Bronchial epithelial cell (primary cell): Measurements from ENCODE around the gene SHISAL1. TPM values are rescaled to one million over a fixed set of nuclear protein-coding genes. Genes with fewer than 3 reads are reported as not detected.

Experiments
- DNase-seq: peaks from one replicate; pipeline ENCODE4 v3.0.0-alpha.2; 2010; ENCODE audit warnings: low read depth
- FAIRE-seq: peaks from 2 replicates; lab custom pipeline; 2011; peaks lifted over from hg19 to GRCh38; lab: Jason Lieb, UNC
- H3K27me3 ChIP-seq: 2 replicates; pipeline ENCODE4 v1.5.1; 2011; ENCODE audit warnings: low read length; ENCODE audit not compliant: control insufficient read depth, insufficient read depth
- H3K36me3 ChIP-seq: 2 replicates; pipeline ENCODE4 v1.5.1; 2011; ENCODE audit warnings: low read length; ENCODE audit not compliant: control insufficient read depth, insufficient read depth
- H3K4me3 ChIP-seq: 2 replicates; pipeline ENCODE4 v1.5.1; 2011; ENCODE audit warnings: mild to moderate bottlenecking, low read depth, low read length, control low read depth
- CTCF ChIP-seq: IDR thresholded peaks from 2 replicates; pipeline ENCODE4 v1.5.1; 2011; ENCODE audit warnings: mild to moderate bottlenecking, moderate library complexity, low read length, control low read depth, inconsistent platforms; ENCODE audit not compliant: insufficient read depth, severe bottlenecking
- total RNA-seq: library from RNA; depleted of rRNA; stranded (reverse); fragments of >200 nt; gene quantifications from 2 replicates; pipeline ENCODE4 v1.2.1, GENCODE V29; 2014

Gene SHISAL1
- total RNA-seq, 1 donor from 2014 or later, result 0.26 TPM

GRCh38 chr22:44301039-44301438, 11.7 kb downstream of the SHISAL1 start:
- Histone ChIP-seq H3K4me3 (no peak overlapping the region), H3K36me3 (no peaks in the 10 kb centered on the region), H3K27me3 (peaks cover 13% of the 10 kb centered on the region)
- no peak for TF ChIP-seq CTCF
- no peak for DNase-seq
- no peak for FAIRE-seq

GRCh38 chr22:44299124-44299523, 13.6 kb downstream of the SHISAL1 start:
- H3K27me3 ChIP-seq, result peaks cover 13% of the 10 kb centered on the region
- H3K36me3 ChIP-seq, result no peaks in the 10 kb centered on the region
- FAIRE-seq (no peak), DNase-seq (no peak)
- H3K4me3 ChIP-seq, result no peak overlapping the region
- no peak for TF ChIP-seq CTCF

GRCh38 chr22:44298406-44299091, 14.2 kb downstream of the SHISAL1 start:
- FAIRE-seq, result no peak
- Histone ChIP-seq H3K36me3 (no peaks in the 10 kb centered on the region), H3K27me3 (peaks cover 13% of the 10 kb centered on the region), H3K4me3 (no peak overlapping the region)
- no peak for TF ChIP-seq CTCF
- DNase-seq, result no peak

GRCh38 chr22:44297470-44298061, 15.2 kb downstream of the SHISAL1 start:
- DNase-seq, result no peak
- no peak for TF ChIP-seq CTCF
- Histone ChIP-seq H3K36me3 (no peaks in the 10 kb centered on the region), H3K27me3 (peaks cover 13% of the 10 kb centered on the region), H3K4me3 (no peak overlapping the region)
- no peak for FAIRE-seq

GRCh38 chr22:44295406-44295805, 17.3 kb downstream of the SHISAL1 start:
- TF ChIP-seq CTCF, result no peak
- FAIRE-seq, result no peak
- Histone ChIP-seq H3K27me3 (peaks cover 8% of the 10 kb centered on the region), H3K4me3 (no peak overlapping the region), H3K36me3 (no peaks in the 10 kb centered on the region)
- DNase-seq, result no peak

- Histone ChIP-seq H3K36me3 (no peaks in the 10 kb centered on the region), H3K4me3 (no peak overlapping the region), H3K27me3 (no peaks in the 10 kb centered on the region)
- FAIRE-seq (peak; percentile 91), DNase-seq (no peak)
- TF ChIP-seq CTCF, result no peak
Observed at GRCh38 chr22:44293876-44294275, 18.9 kb downstream of the SHISAL1 start.
